GM19193 (cell line): Measurements from ENCODE around the gene INMT.

Source experiments
- POLR2A ChIP-seq: IDR thresholded peaks from 4 replicates; pipeline ENCODE4 v1.6.1; 2011; ENCODE audit not compliant: insufficient read depth, insufficient read length; ENCODE audit errors: extremely low read depth

The INMT gene

GRCh38 chr7:30751696-30752273, at the start of gene INMT:
TSS of gene INMT (plus strand) at chr7:30752135. CDS start at chr7:30752151, 16 bp downstream.
- TF ChIP-seq POLR2A = no peak

GRCh38 chr7:30702200-30702599, 49.7 kb upstream of the INMT start:
- TF ChIP-seq POLR2A = no peak

- no peak for TF ChIP-seq POLR2A
Observed at GRCh38 chr7:30703756-30704155, 48.2 kb upstream of the INMT start.

GRCh38 chr7:30705008-30705407, 46.9 kb upstream of the INMT start:
- TF ChIP-seq POLR2A = no peak

GRCh38 chr7:30705596-30705995, 46.3 kb upstream of the INMT start:
- no peak for TF ChIP-seq POLR2A

GRCh38 chr7:30706316-30706715, 45.6 kb upstream of the INMT start:
- TF ChIP-seq POLR2A = no peak

GRCh38 chr7:30706908-30707307, 45.0 kb upstream of the INMT start:
- no peak for TF ChIP-seq POLR2A

- TF ChIP-seq POLR2A = no peak
Observed at GRCh38 chr7:30707391-30708357, 44.3 kb upstream of the INMT start.

GRCh38 chr7:30708412-30708811, 43.5 kb upstream of the INMT start:
- TF ChIP-seq POLR2A = no peak

- TF ChIP-seq POLR2A = no peak
Observed at GRCh38 chr7:30708983-30709382, 43.0 kb upstream of the INMT start.

GRCh38 chr7:30709549-30709948, 42.4 kb upstream of the INMT start:
- TF ChIP-seq POLR2A = no peak

- TF ChIP-seq POLR2A = no peak
Observed at GRCh38 chr7:30710669-30711068, 41.3 kb upstream of the INMT start.

GRCh38 chr7:30713392-30713791, 38.5 kb upstream of the INMT start:
- TF ChIP-seq POLR2A = no peak

GRCh38 chr7:30714129-30714528, 37.8 kb upstream of the INMT start:
- TF ChIP-seq POLR2A = no peak

- TF ChIP-seq POLR2A = no peak
Observed at GRCh38 chr7:30717181-30717580, 34.8 kb upstream of the INMT start.

- no peak for TF ChIP-seq POLR2A
Observed at GRCh38 chr7:30721211-30721610, 30.7 kb upstream of the INMT start.

- TF ChIP-seq POLR2A = no peak
Observed at GRCh38 chr7:30722187-30722586, 29.7 kb upstream of the INMT start.

- no peak for TF ChIP-seq POLR2A
Observed at GRCh38 chr7:30722671-30723070, 29.3 kb upstream of the INMT start.
